K562 (cell line): Measurements from ENCODE around the gene CAMSAP2.

Experiments used
- CHD2 ChIP-seq: IDR thresholded peaks from 2 replicates; pipeline ENCODE4 v1.6.1; 2011; ENCODE audit warnings: low read depth, low read length
- CTCF ChIP-seq, 3 experiments: IDR thresholded peaks in 2 of 3; conservative IDR thresholded peaks in 1 of 3; 2 replicates each; pipeline ENCODE4 v1.5.1; 2011 to 2012; ENCODE audit warnings: low read length in 3 of 3, mild to moderate bottlenecking in 3 of 3, control low read depth in 2 of 3, improper control_type of control experiment in 1 of 3, inconsistent platforms in 1 of 3, low read depth in 1 of 3, mixed read lengths in 1 of 3, moderate library complexity in 1 of 3; ENCODE audit not compliant: insufficient read depth in 2 of 3
- PHF8 ChIP-seq: fragments of 200-600 bp; sonication (generic); IDR thresholded peaks from 2 replicates; pipeline ENCODE4 v1.6.1; 2012; ENCODE audit warnings: mixed run types, mild to moderate bottlenecking, inconsistent platforms, low read length, moderate library complexity, borderline replicate concordance
- POLR2AphosphoS5 ChIP-seq: IDR thresholded peaks from 2 replicates; pipeline ENCODE4 v1.6.1; 2011; ENCODE audit warnings: mild to moderate bottlenecking, low read depth, low read length, moderate library complexity; ENCODE audit not compliant: control insufficient read depth, insufficient read depth
- SMARCC2 ChIP-seq: fragments of 450-650 bp; IDR thresholded peaks from 2 replicates; pipeline ENCODE4 v1.6.1; 2017; ENCODE audit warnings: antibody characterized with exemption, moderate library complexity, mild to moderate bottlenecking, low read depth
- SRSF7 ChIP-seq: fragments of 200-400 bp; formaldehyde crosslinking; optimal IDR thresholded peaks from 2 replicates; pipeline ENCODE3; 2017; ENCODE audit warnings: mild to moderate bottlenecking, low read depth, low read length
- TRIM28 ChIP-seq: fragments of 450-650 bp; IDR thresholded peaks from 2 replicates; pipeline ENCODE4 v1.6.1; 2017
- ZBED1 ChIP-seq: IDR thresholded peaks from 2 replicates; pipeline ENCODE4 v1.6.1; 2014
- ZFP36 ChIP-seq: fragments of 150-350 bp; IDR thresholded peaks from 2 replicates; pipeline ENCODE4 v1.6.1; 2018; ENCODE audit warnings: low read length, low read depth; ENCODE audit not compliant: partially characterized antibody

- no peak for TF ChIP-seq CTCF (IDR thresholded peaks at IDR 0.05 in 2 of 3, conservative IDR thresholded peaks at IDR 0.05 in 1 of 3; ENCODE audit: insufficient read depth in 2 of 3, low read depth in 1 of 3, low read length in 3 of 3)
- TF ChIP-seq CHD2, result no peak
- TF ChIP-seq ZFP36, result no peak
- no peak for TF ChIP-seq SMARCC2
- TF ChIP-seq ZBED1, result no peak
- no peak for TF ChIP-seq PHF8
- no peak for TF ChIP-seq POLR2AphosphoS5
- TF ChIP-seq TRIM28, result no peak
- TF ChIP-seq SRSF7, result no peak
Observed at GRCh38 chr1:200908191-200908868, 169.6 kb downstream of the CAMSAP2 start.
